HG02571 (cell line): Measurements from ENCODE around the gene GOLGA7B.

Experiments used
- ATAC-seq: cut with Tn5 transposase; IDR thresholded peaks from one replicate; pipeline ENCODE4 v1.9.1; 2021; ENCODE audit warnings: mild to moderate bottlenecking, moderate library complexity; ENCODE audit not compliant: unreplicated experiment

The GOLGA7B gene

GRCh38 chr10:97866524-97867219 is 17.0 kb downstream of the GOLGA7B start:
- ATAC-seq: no peak

GRCh38 chr10:97867220-97867800 is 17.7 kb downstream of the GOLGA7B start:
- no peak for ATAC-seq

GRCh38 chr10:97868134-97868685 is 18.6 kb downstream of the GOLGA7B start:
- ATAC-seq: no peak

GRCh38 chr10:97869091-97870042 is 19.7 kb downstream of the GOLGA7B start:
- ATAC-seq: peak; percentile 87

- ATAC-seq: no peak
Observed at GRCh38 chr10:97870990-97871389, 21.3 kb downstream of the GOLGA7B start.

GRCh38 chr10:97873569-97873968 is 23.9 kb downstream of the GOLGA7B start:
- ATAC-seq: no peak

GRCh38 chr10:97874332-97874731 is 24.7 kb downstream of the GOLGA7B start:
- no peak for ATAC-seq

- no peak for ATAC-seq
Observed at GRCh38 chr10:97875391-97875790, 25.7 kb downstream of the GOLGA7B start.

- ATAC-seq: no peak
Observed at GRCh38 chr10:97876402-97876801, 26.8 kb downstream of the GOLGA7B start.

- no peak for ATAC-seq
Observed at GRCh38 chr10:97879241-97879640, 29.6 kb downstream of the GOLGA7B start.

- ATAC-seq: no peak
Observed at GRCh38 chr10:97880109-97880508, 30.5 kb downstream of the GOLGA7B start.

GRCh38 chr10:97882142-97883091 is 32.8 kb downstream of the GOLGA7B start:
- no peak for ATAC-seq

- ATAC-seq: no peak
Observed at GRCh38 chr10:97883092-97883485, 33.4 kb downstream of the GOLGA7B start.

- no peak for ATAC-seq
Observed at GRCh38 chr10:97886286-97886685, 36.6 kb downstream of the GOLGA7B start.

GRCh38 chr10:97887399-97887798 is 37.8 kb downstream of the GOLGA7B start:
- no peak for ATAC-seq

- ATAC-seq: no peak
Observed at GRCh38 chr10:97888134-97888533, 38.5 kb downstream of the GOLGA7B start.

- no peak for ATAC-seq
Observed at GRCh38 chr10:97888641-97889262, 39.1 kb downstream of the GOLGA7B start.

GRCh38 chr10:97889461-97890265 is 40.0 kb downstream of the GOLGA7B start:
- ATAC-seq: no peak
